ENCODE data around the gene MCF2L. TPM values are rescaled to one million over a fixed set of nuclear protein-coding genes. Genes with fewer than 3 reads are reported as not detected.
A peak's percentile ranks its signal among the peaks of the same experiment; 100 is the strongest.

Gene MCF2L
- total RNA-seq, 1 experiment from 2014 or later, result 9.4 TPM

DNA sequence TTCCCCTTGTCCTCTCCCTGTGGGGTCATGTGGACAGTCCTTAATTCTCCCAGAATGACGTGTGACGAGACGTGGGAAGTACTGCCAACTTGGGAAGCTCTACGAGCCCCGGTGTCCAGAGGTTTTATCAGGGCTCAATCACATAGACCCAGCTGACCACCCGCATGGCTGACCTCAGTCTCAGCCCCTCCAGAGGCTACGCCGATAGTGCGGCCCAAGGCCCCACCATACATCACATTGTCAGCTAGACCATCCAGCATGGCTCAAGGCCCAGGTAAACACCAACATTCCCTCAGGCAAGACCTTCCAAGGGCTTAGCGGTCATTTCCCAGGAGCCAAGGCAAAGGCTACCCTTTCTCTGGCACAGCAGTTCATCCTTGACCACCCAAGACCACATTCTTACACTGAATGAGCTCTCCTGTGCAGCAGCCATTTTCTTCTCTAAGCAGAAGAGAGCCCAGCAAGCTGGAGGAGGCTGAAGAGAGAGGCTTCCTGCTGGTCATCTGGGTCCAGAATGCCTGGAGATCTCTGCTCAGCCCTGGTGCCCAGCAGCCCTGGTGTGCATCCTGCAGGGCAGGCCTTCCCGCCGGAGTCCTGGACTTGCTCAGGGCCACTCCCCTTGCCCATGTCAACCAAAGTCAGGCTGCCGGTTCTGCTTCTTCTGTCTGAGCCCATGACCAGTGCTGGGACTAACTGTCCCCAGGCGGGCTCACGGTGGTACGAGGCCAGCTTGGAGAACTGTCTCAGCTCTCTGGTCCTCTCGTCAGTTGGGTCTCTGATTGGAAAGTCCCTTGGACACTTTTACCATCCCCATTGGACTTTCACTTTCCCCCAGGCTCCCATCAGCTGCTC, 145.7 kb downstream of the MCF2L start:
- H3K9me3 ChIP-seq (replicated peaks), result peaks cover 6% of the 10 kb centered on the region; the same call in 1 of the 2 replicates
- H3K4me1 ChIP-seq (replicated peaks), result no peaks in the 10 kb centered on the region
- no peaks in the 10 kb centered on the region for H3K36me3 ChIP-seq
- DNase-seq (ENCODE audit: low read depth in 1 of 2, low spot score in 2 of 2), result peak in 1 of 2 experiments; percentile 29
- H3K4me3 ChIP-seq, result no peak overlapping the region
- no peak overlapping the region for H3K27ac ChIP-seq
- no peaks in the 10 kb centered on the region for H3K27me3 ChIP-seq (replicated peaks)

- Histone ChIP-seq H3K36me3 (no peaks in the 10 kb centered on the region), H3K4me1 (replicated peaks) (no peaks in the 10 kb centered on the region), H3K27me3 (replicated peaks) (no peaks in the 10 kb centered on the region), H3K4me3 (no peak overlapping the region), H3K27ac (no peak overlapping the region), H3K9me3 (replicated peaks) (peaks cover 1% of the 10 kb centered on the region; the same call in 1 of the 2 replicates)
- peak in 1 of 2 experiments; percentile 30 for DNase-seq (ENCODE audit: low read depth in 1 of 2, low spot score in 2 of 2)
Measured at GRCh38 chr13:113115363-113116205, 146.6 kb downstream of the MCF2L start.

- Histone ChIP-seq H3K27me3 (replicated peaks) (no peaks in the 10 kb centered on the region), H3K27ac (no peak overlapping the region), H3K36me3 (no peaks in the 10 kb centered on the region), H3K4me3 (no peak overlapping the region), H3K4me1 (replicated peaks) (no peaks in the 10 kb centered on the region), H3K9me3 (replicated peaks) (no peaks in the 10 kb centered on the region)
- DNase-seq (ENCODE audit: low read depth in 1 of 2, low spot score in 2 of 2), result no peak
Measured at GRCh38 chr13:113116206-113116800, 147.3 kb downstream of the MCF2L start.

DNA sequence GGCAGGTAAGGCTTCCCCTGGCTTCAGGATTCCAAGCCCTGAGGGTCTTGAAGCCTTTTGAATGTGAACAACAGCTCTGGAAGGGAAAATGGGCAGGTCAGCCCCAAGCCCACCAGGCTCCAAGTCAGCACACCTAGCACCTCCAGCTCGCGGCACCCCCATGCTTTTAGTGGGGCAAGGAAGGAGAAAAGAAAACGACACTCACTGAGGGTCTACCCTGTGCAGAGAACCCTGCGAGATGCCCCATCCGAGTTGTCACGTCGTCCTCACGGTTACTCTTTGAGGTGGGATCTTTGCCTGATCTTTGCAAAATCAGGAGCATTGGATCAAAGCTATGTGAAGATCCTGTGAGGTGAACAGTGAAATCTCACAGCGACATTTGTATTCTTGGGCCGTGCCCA, 147.9 kb downstream of the MCF2L start:
- Histone ChIP-seq H3K4me3 (no peak overlapping the region), H3K4me1 (replicated peaks) (no peaks in the 10 kb centered on the region), H3K27me3 (replicated peaks) (no peaks in the 10 kb centered on the region), H3K36me3 (no peaks in the 10 kb centered on the region), H3K9me3 (replicated peaks) (no peaks in the 10 kb centered on the region), H3K27ac (no peak overlapping the region)
- no peak for DNase-seq (ENCODE audit: low read depth in 1 of 2, low spot score in 2 of 2)

GRCh38 chr13:113117335-113117872, 148.4 kb downstream of the MCF2L start:
- DNase-seq (ENCODE audit: low read depth in 1 of 2, low spot score in 2 of 2), result peak in 1 of 2 experiments; percentile 36
- no peaks in the 10 kb centered on the region for H3K9me3 ChIP-seq (replicated peaks)
- no peaks in the 10 kb centered on the region; the same call in 1 of the 2 replicates for H3K4me1 ChIP-seq (replicated peaks)
- no peak overlapping the region for H3K4me3 ChIP-seq
- no peaks in the 10 kb centered on the region for H3K27me3 ChIP-seq (replicated peaks)
- no peaks in the 10 kb centered on the region for H3K36me3 ChIP-seq
- H3K27ac ChIP-seq, result no peak overlapping the region

DNA sequence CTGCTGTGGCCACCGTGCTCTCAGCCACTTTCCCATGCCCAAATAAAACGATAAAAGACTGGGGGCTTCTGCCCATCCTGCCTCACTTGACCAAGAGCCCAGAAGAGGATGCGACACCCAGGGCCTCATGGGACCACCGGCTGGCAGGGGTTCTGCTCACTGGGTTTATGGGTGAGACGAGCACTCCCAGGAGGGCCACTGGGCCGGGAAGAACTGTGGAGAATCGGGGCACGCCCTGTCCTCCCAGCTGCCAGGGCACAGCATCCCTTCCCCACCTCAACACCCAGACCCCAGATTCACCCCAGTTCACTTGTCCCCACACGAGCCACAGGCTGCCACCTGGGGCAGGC, 148.9 kb downstream of the MCF2L start:
- Histone ChIP-seq H3K36me3 (no peaks in the 10 kb centered on the region), H3K9me3 (replicated peaks) (no peaks in the 10 kb centered on the region), H3K27ac (no peak overlapping the region), H3K4me1 (replicated peaks) (peaks cover 4% of the 10 kb centered on the region; the same call in 1 of the 2 replicates), H3K27me3 (replicated peaks) (no peaks in the 10 kb centered on the region), H3K4me3 (no peak overlapping the region)
- no peak for DNase-seq (ENCODE audit: low read depth in 1 of 2, low spot score in 2 of 2)

GRCh38 chr13:113118261-113119021, 149.4 kb downstream of the MCF2L start:
- Histone ChIP-seq H3K27me3 (replicated peaks) (no peaks in the 10 kb centered on the region), H3K4me1 (replicated peaks) (peaks cover 6% of the 10 kb centered on the region; the same call in 1 of the 2 replicates), H3K4me3 (no peak overlapping the region), H3K36me3 (no peaks in the 10 kb centered on the region), H3K27ac (no peak overlapping the region), H3K9me3 (replicated peaks) (no peaks in the 10 kb centered on the region)
- peak in 1 of 2 experiments; percentile 37 for DNase-seq (ENCODE audit: low read depth in 1 of 2, low spot score in 2 of 2)

- Histone ChIP-seq H3K27me3 (replicated peaks) (no peaks in the 10 kb centered on the region), H3K36me3 (no peaks in the 10 kb centered on the region), H3K27ac (no peak overlapping the region), H3K4me3 (no peak overlapping the region), H3K4me1 (replicated peaks) (peaks cover 6% of the 10 kb centered on the region; the same call in 1 of the 2 replicates), H3K9me3 (replicated peaks) (no peaks in the 10 kb centered on the region)
- no peak for DNase-seq (ENCODE audit: low read depth in 1 of 2, low spot score in 2 of 2)
Measured at GRCh38 chr13:113119166-113119821, 150.3 kb downstream of the MCF2L start.

GRCh38 chr13:113119822-113120189, 150.8 kb downstream of the MCF2L start:
- no peak for DNase-seq (ENCODE audit: low read depth in 1 of 2, low spot score in 2 of 2)
- Histone ChIP-seq H3K4me3 (no peak overlapping the region), H3K27ac (no peak overlapping the region), H3K36me3 (no peaks in the 10 kb centered on the region), H3K4me1 (replicated peaks) (peaks cover 6% of the 10 kb centered on the region; the same call in 1 of the 2 replicates), H3K9me3 (replicated peaks) (no peaks in the 10 kb centered on the region), H3K27me3 (replicated peaks) (no peaks in the 10 kb centered on the region)

DNA sequence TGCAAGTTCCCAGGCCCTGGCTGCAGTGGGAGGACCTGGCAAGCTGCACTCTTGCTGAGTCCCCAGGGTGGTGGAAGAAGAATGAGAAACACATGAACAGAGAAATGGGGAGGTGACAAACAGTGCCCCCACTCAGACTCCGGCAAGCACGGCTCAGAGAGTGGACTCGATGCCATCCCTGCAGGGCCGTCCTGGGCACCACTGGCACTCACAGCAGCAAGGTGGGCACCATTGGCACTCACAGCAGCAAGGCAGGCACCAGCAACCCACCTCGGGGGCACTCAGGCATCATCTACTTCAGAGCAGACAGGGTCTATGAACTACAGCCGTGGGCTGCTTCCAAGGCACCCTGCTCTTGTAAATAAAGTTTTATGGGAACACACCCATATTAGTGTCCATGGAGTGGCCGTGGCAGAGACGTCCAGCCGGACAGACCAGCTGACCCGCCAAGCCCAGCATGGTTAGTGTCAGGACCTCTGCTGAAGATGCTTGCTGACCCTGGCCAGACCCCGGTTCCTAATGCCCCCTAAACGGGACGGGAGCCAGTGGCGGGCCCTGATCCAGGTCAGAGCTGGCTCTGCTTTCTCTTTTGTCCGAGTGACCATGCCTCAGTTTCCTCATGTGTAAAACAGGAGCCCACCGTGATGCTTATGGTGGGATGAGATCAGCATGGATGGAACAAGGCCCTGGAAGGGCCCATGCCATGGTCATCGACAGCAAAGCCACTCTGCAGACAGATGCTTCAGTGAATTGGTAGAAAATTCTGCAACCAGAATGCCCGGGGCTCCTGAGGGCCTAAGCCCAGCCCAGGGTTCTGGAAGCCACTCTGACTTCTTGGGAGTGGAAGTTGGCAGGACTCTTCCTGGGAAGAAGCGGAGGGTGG, 151.5 kb downstream of the MCF2L start:
- H3K4me1 ChIP-seq (replicated peaks), result peaks cover 6% of the 10 kb centered on the region; the same call in 1 of the 2 replicates
- H3K27ac ChIP-seq, result no peak overlapping the region
- no peaks in the 10 kb centered on the region for H3K9me3 ChIP-seq (replicated peaks)
- H3K4me3 ChIP-seq, result no peak overlapping the region
- no peaks in the 10 kb centered on the region for H3K36me3 ChIP-seq
- no peak for DNase-seq (ENCODE audit: low read depth in 1 of 2, low spot score in 2 of 2)
- no peaks in the 10 kb centered on the region for H3K27me3 ChIP-seq (replicated peaks)

GRCh38 chr13:113121183-113121927, 152.3 kb downstream of the MCF2L start:
- H3K9me3 ChIP-seq (replicated peaks), result no peaks in the 10 kb centered on the region
- no peak overlapping the region for H3K27ac ChIP-seq
- H3K4me3 ChIP-seq, result no peak overlapping the region
- DNase-seq (ENCODE audit: low read depth in 1 of 2, low spot score in 2 of 2), result no peak
- no peaks in the 10 kb centered on the region for H3K36me3 ChIP-seq
- H3K4me1 ChIP-seq (replicated peaks), result peaks cover 6% of the 10 kb centered on the region; the same call in 1 of the 2 replicates
- H3K27me3 ChIP-seq (replicated peaks), result no peaks in the 10 kb centered on the region
